Esophagus squamous epithelium (tissue), 4 donors: ENCODE results near the gene WSCD2.

Experiments used
- POLR2A ChIP-seq, 4 donors: fragments of 450-650 bp; IDR thresholded peaks; one replicate each; pipeline ENCODE4 v1.6.1; 2017; ENCODE audit warnings: antibody characterized with exemption in 4 of 4, mild to moderate bottlenecking in 4 of 4, moderate library complexity in 3 of 4
- TF ChIP-seq, protein P1 (sequence below), 6 experiments: fragments of 450-650 bp in 4 of 6; fragments of 200-600 bp in 2 of 6; sonication (generic) in 2 of 6; IDR thresholded peaks; one replicate each; pipeline ENCODE4 v1.5.1; 2016 to 2019; ENCODE audit warnings: antibody characterized with exemption in 6 of 6, mild to moderate bottlenecking in 4 of 6, moderate library complexity in 4 of 6

GRCh38 chr12:108257610-108258106 is 128.6 kb downstream of the WSCD2 start:
- TF ChIP-seq, protein P1, sequence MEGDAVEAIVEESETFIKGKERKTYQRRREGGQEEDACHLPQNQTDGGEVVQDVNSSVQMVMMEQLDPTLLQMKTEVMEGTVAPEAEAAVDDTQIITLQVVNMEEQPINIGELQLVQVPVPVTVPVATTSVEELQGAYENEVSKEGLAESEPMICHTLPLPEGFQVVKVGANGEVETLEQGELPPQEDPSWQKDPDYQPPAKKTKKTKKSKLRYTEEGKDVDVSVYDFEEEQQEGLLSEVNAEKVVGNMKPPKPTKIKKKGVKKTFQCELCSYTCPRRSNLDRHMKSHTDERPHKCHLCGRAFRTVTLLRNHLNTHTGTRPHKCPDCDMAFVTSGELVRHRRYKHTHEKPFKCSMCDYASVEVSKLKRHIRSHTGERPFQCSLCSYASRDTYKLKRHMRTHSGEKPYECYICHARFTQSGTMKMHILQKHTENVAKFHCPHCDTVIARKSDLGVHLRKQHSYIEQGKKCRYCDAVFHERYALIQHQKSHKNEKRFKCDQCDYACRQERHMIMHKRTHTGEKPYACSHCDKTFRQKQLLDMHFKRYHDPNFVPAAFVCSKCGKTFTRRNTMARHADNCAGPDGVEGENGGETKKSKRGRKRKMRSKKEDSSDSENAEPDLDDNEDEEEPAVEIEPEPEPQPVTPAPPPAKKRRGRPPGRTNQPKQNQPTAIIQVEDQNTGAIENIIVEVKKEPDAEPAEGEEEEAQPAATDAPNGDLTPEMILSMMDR (IDR thresholded peaks at IDR 0.05): no peak
- TF ChIP-seq POLR2A (IDR thresholded peaks at IDR 0.05): no peak
